ENCODE measurements around the gene MYO1B.

DNA sequence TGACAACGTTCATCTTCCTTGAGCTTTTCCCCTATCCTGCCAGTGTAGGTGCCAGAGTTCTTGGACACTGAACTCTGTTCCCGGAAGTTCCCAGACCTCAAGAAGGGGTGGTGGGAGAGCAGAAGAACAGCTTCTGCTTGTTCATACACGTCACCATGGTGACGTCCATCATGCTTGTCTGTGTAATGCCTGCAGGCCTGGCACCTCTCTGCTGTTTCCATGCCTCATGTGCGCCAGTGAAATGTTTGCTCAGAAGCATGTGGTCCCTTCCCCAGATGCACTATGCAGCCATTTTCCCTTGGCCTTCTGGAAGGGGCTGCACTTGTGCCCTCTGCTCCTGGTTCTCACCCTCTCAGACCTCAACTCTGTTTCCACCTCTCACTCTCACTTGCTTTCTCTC, 221.9 kb downstream of the MYO1B start:
- TF ChIP-seq, protein P1, sequence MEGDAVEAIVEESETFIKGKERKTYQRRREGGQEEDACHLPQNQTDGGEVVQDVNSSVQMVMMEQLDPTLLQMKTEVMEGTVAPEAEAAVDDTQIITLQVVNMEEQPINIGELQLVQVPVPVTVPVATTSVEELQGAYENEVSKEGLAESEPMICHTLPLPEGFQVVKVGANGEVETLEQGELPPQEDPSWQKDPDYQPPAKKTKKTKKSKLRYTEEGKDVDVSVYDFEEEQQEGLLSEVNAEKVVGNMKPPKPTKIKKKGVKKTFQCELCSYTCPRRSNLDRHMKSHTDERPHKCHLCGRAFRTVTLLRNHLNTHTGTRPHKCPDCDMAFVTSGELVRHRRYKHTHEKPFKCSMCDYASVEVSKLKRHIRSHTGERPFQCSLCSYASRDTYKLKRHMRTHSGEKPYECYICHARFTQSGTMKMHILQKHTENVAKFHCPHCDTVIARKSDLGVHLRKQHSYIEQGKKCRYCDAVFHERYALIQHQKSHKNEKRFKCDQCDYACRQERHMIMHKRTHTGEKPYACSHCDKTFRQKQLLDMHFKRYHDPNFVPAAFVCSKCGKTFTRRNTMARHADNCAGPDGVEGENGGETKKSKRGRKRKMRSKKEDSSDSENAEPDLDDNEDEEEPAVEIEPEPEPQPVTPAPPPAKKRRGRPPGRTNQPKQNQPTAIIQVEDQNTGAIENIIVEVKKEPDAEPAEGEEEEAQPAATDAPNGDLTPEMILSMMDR (IDR thresholded peaks at IDR 0.05) = no peak
- TF ChIP-seq POLR2A (IDR thresholded peaks at IDR 0.05) = no peak
- no peak for TF ChIP-seq POLR2AphosphoS5 (IDR thresholded peaks at IDR 0.05)
- no peak for TF ChIP-seq EP300 (IDR thresholded peaks at IDR 0.05)

Data from upper lobe of left lung (tissue), 4 donors.